ENCODE results near the gene AK3. TPM values are rescaled to one million over a fixed set of nuclear protein-coding genes. Genes with fewer than 3 reads are reported as not detected.

Gene AK3
- total RNA-seq, 1 donor from 2014 or later, result 59.0 TPM

- Mint-ChIP-seq H3K9me3 (peaks cover 3% of the 10 kb centered on the region), H3K4me3 (no peak overlapping the region), H3K4me1 (peaks cover 11% of the 10 kb centered on the region), H3K36me3 (ENCODE audit: low read depth) (no peaks in the 10 kb centered on the region), H3K27ac (ENCODE audit: unreplicated experiment) (no peak overlapping the region), H3K27me3 (ENCODE audit: low read depth) (no peaks in the 10 kb centered on the region)
- DNase-seq (ENCODE audit: low read depth, low spot score), result no peak
- no peak for TF ChIP-seq CTCF (conservative IDR thresholded peaks at IDR 0.05)
These were observed 5.5 kb upstream of the AK3 start for GRCh38 chr9:4746278-4747030.

- Mint-ChIP-seq H3K36me3 (ENCODE audit: low read depth) (no peaks in the 10 kb centered on the region), H3K27ac (ENCODE audit: unreplicated experiment) (no peak overlapping the region), H3K4me3 (peak overlapping the region; percentile 79), H3K27me3 (ENCODE audit: low read depth) (no peaks in the 10 kb centered on the region), H3K9me3 (peaks cover 3% of the 10 kb centered on the region), H3K4me1 (peaks cover 28% of the 10 kb centered on the region)
- no peak for TF ChIP-seq CTCF (conservative IDR thresholded peaks at IDR 0.05)
- DNase-seq (ENCODE audit: low read depth, low spot score), result no peak
These were observed 2.3 kb upstream of the AK3 start for GRCh38 chr9:4743131-4743875.

GRCh38 chr9:4742246-4742645, 1.2 kb upstream of the AK3 start:
- no peak for TF ChIP-seq CTCF (conservative IDR thresholded peaks at IDR 0.05)
- Mint-ChIP-seq H3K4me3 (peak overlapping the region; percentile 79), H3K4me1 (peaks cover 31% of the 10 kb centered on the region), H3K27me3 (ENCODE audit: low read depth) (no peaks in the 10 kb centered on the region), H3K36me3 (ENCODE audit: low read depth) (no peaks in the 10 kb centered on the region), H3K9me3 (peaks cover 3% of the 10 kb centered on the region), H3K27ac (ENCODE audit: unreplicated experiment) (no peak overlapping the region)
- no peak for DNase-seq (ENCODE audit: low read depth, low spot score)

GRCh38 chr9:4741365-4742089, 525 bp upstream of the AK3 start:
- Mint-ChIP-seq H3K36me3 (ENCODE audit: low read depth) (no peaks in the 10 kb centered on the region), H3K27ac (ENCODE audit: unreplicated experiment) (no peak overlapping the region), H3K9me3 (peaks cover 3% of the 10 kb centered on the region), H3K27me3 (ENCODE audit: low read depth) (no peaks in the 10 kb centered on the region), H3K4me1 (peaks cover 31% of the 10 kb centered on the region), H3K4me3 (peak overlapping the region; percentile 79)
- DNase-seq (ENCODE audit: low read depth, low spot score), result peak; percentile 12
- no peak for TF ChIP-seq CTCF (conservative IDR thresholded peaks at IDR 0.05)

- DNase-seq (ENCODE audit: low read depth, low spot score), result no peak
- Mint-ChIP-seq H3K9me3 (peaks cover 3% of the 10 kb centered on the region), H3K36me3 (ENCODE audit: low read depth) (no peaks in the 10 kb centered on the region), H3K27me3 (ENCODE audit: low read depth) (no peaks in the 10 kb centered on the region), H3K4me1 (peaks cover 31% of the 10 kb centered on the region), H3K4me3 (peak overlapping the region; percentile 91), H3K27ac (ENCODE audit: unreplicated experiment) (peak overlapping the region; percentile 93)
- TF ChIP-seq CTCF (conservative IDR thresholded peaks at IDR 0.05), result no peak
These were observed 689 bp downstream of the AK3 start for GRCh38 chr9:4740388-4740637.

Data from neural crest cell (in vitro differentiated cells).